Breast epithelium (tissue), 3 donors: Measurements from ENCODE around the gene PRDM16.

Experiments used
- CTCF ChIP-seq, 3 donors: fragments of 450-650 bp; IDR thresholded peaks; one replicate each; pipeline ENCODE4 v1.5.1; 2016 to 2017; ENCODE audit warnings: antibody characterized with exemption in 3 of 3, mild to moderate bottlenecking in 3 of 3, moderate library complexity in 3 of 3
- POLR2A ChIP-seq: fragments of 450-650 bp; IDR thresholded peaks from one replicate; pipeline ENCODE4 v1.6.1; 2016; ENCODE audit warnings: antibody characterized with exemption, mild to moderate bottlenecking, moderate library complexity
- POLR2AphosphoS5 ChIP-seq, 3 donors: sonication (generic); formaldehyde crosslinking; IDR thresholded peaks; one replicate each; pipeline ENCODE4 v1.6.1; 2017; ENCODE audit warnings: antibody characterized with exemption in 3 of 3

- TF ChIP-seq CTCF (IDR thresholded peaks at IDR 0.05) (no peak), POLR2A (no peak), POLR2AphosphoS5 (IDR thresholded peaks at IDR 0.05) (no peak)
These were observed 308.2 kb downstream of the PRDM16 start for GRCh38 chr1:3377166-3377565.
